GM19438 (cell line): ENCODE results near the gene CCDC192.
A peak's percentile ranks its signal among the peaks of the same experiment; 100 is the strongest.
"Not testable (repeated sequence)": the region's sequence is repeated elsewhere in the genome, so short reads cannot be mapped to it uniquely, and the experiment has no call there.

Experiments used
- ATAC-seq: cut with Tn5 transposase; IDR thresholded peaks from one replicate; pipeline ENCODE4 v1.9.1; 2021; ENCODE audit warnings: low read depth; ENCODE audit not compliant: unreplicated experiment

CCDC192 gene

GRCh38 chr5:127839496-127840197 lies 136.5 kb downstream of the CCDC192 start:
- peak; percentile 43 for ATAC-seq

- ATAC-seq = peak; percentile 61
These were observed 137.0 kb downstream of the CCDC192 start for GRCh38 chr5:127840198-127840524.

GRCh38 chr5:127840809-127841208 lies 137.6 kb downstream of the CCDC192 start:
- ATAC-seq = no peak

- no peak for ATAC-seq
These were observed 141.4 kb downstream of the CCDC192 start for GRCh38 chr5:127844581-127845021.

GRCh38 chr5:127846884-127847283 lies 143.7 kb downstream of the CCDC192 start:
- ATAC-seq = no peak

- ATAC-seq = not testable (repeated sequence)
These were observed 144.4 kb downstream of the CCDC192 start for GRCh38 chr5:127847641-127848040.

GRCh38 chr5:127848098-127848497 lies 144.9 kb downstream of the CCDC192 start:
- no peak for ATAC-seq

- no peak for ATAC-seq
These were observed 146.2 kb downstream of the CCDC192 start for GRCh38 chr5:127849408-127849807.

- no peak for ATAC-seq
These were observed 146.7 kb downstream of the CCDC192 start for GRCh38 chr5:127849891-127850290.

GRCh38 chr5:127851964-127852363 lies 148.8 kb downstream of the CCDC192 start:
- no peak for ATAC-seq

GRCh38 chr5:127854520-127854919 lies 151.3 kb downstream of the CCDC192 start:
- ATAC-seq = no peak

- ATAC-seq = peak; percentile 84
These were observed 153.1 kb downstream of the CCDC192 start for GRCh38 chr5:127856292-127856691.

GRCh38 chr5:127858116-127858784 lies 155.1 kb downstream of the CCDC192 start:
- ATAC-seq = no peak

- ATAC-seq = no peak
These were observed 157.1 kb downstream of the CCDC192 start for GRCh38 chr5:127860291-127860690.

- ATAC-seq = no peak
These were observed 160.0 kb downstream of the CCDC192 start for GRCh38 chr5:127863161-127863560.

- no peak for ATAC-seq
These were observed 160.6 kb downstream of the CCDC192 start for GRCh38 chr5:127863610-127864395.

GRCh38 chr5:127864511-127864910 lies 161.3 kb downstream of the CCDC192 start:
- no peak for ATAC-seq

GRCh38 chr5:127865273-127865672 lies 162.1 kb downstream of the CCDC192 start:
- ATAC-seq = no peak

- ATAC-seq = peak; percentile 65
These were observed 164.0 kb downstream of the CCDC192 start for GRCh38 chr5:127867022-127867783.

GRCh38 chr5:127870914-127871313 lies 167.7 kb downstream of the CCDC192 start:
- peak; percentile 37 for ATAC-seq
